Measurements from ENCODE around the gene TNIK. TPM values are rescaled to one million over a fixed set of nuclear protein-coding genes. Genes with fewer than 3 reads are reported as not detected.

The TNIK gene
- total and polyA plus RNA-seq, 3 donors from 2014 or later, result 39.3 to 99.6 (median 83.5) TPM

GRCh38 chr3:171039674-171040073 lies 420.5 kb downstream of the TNIK start:
- Histone ChIP-seq H3K27me3 (no peaks in the 10 kb centered on the region), H3K4me3 (no peak overlapping the region), H3K36me3 (ENCODE audit: low read depth, missing control alignments) (no peaks in the 10 kb centered on the region), H3K4me1 (no peaks in the 10 kb centered on the region), H3K9me3 (no peaks in the 10 kb centered on the region), H3K27ac (no peak overlapping the region)
- no peak for DNase-seq
- intact Hi-C loops (cut with DNase I; ENCODE audit: low total_unique reads), result no loop called here
- WGBS, 2 donors, result 82 to 91% methylated on average over 1 of the region's 1 CpG
- TF ChIP-seq, protein P1, sequence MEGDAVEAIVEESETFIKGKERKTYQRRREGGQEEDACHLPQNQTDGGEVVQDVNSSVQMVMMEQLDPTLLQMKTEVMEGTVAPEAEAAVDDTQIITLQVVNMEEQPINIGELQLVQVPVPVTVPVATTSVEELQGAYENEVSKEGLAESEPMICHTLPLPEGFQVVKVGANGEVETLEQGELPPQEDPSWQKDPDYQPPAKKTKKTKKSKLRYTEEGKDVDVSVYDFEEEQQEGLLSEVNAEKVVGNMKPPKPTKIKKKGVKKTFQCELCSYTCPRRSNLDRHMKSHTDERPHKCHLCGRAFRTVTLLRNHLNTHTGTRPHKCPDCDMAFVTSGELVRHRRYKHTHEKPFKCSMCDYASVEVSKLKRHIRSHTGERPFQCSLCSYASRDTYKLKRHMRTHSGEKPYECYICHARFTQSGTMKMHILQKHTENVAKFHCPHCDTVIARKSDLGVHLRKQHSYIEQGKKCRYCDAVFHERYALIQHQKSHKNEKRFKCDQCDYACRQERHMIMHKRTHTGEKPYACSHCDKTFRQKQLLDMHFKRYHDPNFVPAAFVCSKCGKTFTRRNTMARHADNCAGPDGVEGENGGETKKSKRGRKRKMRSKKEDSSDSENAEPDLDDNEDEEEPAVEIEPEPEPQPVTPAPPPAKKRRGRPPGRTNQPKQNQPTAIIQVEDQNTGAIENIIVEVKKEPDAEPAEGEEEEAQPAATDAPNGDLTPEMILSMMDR (IDR thresholded peaks at IDR 0.05), result no peak
- no peak for TF ChIP-seq POLR2A (IDR thresholded peaks at IDR 0.05)

GRCh38 chr3:171038342-171038741 lies 421.9 kb downstream of the TNIK start:
- no peak for DNase-seq
- WGBS, 2 donors, result 52 to 58% methylated on average over 1 of the region's 1 CpG
- no peak overlapping the region for H3K27ac ChIP-seq
- H3K4me3 ChIP-seq, result no peak overlapping the region
- no peaks in the 10 kb centered on the region for H3K27me3 ChIP-seq
- no peaks in the 10 kb centered on the region for H3K36me3 ChIP-seq (ENCODE audit: low read depth, missing control alignments)
- no peak for TF ChIP-seq POLR2A (IDR thresholded peaks at IDR 0.05)
- TF ChIP-seq, protein P1 (IDR thresholded peaks at IDR 0.05), result no peak
- H3K4me1 ChIP-seq, result no peaks in the 10 kb centered on the region
- intact Hi-C loops (cut with DNase I; ENCODE audit: low total_unique reads), result no loop called here
- H3K9me3 ChIP-seq, result no peaks in the 10 kb centered on the region

- TF ChIP-seq, protein P1 (IDR thresholded peaks at IDR 0.05), result no peak
- no peak for TF ChIP-seq POLR2A (IDR thresholded peaks at IDR 0.05)
- DNase-seq, result no peak
- Histone ChIP-seq H3K36me3 (ENCODE audit: low read depth, missing control alignments) (no peaks in the 10 kb centered on the region), H3K4me1 (no peaks in the 10 kb centered on the region), H3K27me3 (no peaks in the 10 kb centered on the region), H3K27ac (no peak overlapping the region), H3K4me3 (peak overlapping the region; percentile 13 to 20), H3K9me3 (no peaks in the 10 kb centered on the region)
- 29 to 30% methylated on average over 8 of the region's 8 CpGs for WGBS, 2 donors
- intact Hi-C loops (cut with DNase I; ENCODE audit: low total_unique reads), result no loop called here
Measured at GRCh38 chr3:171028779-171029232, 431.4 kb downstream of the TNIK start.

GRCh38 chr3:171028025-171028778 lies 432.0 kb downstream of the TNIK start:
- WGBS, 2 donors, result 14 to 17% methylated on average over 39 of the region's 39 CpGs
- Histone ChIP-seq H3K4me1 (no peaks in the 10 kb centered on the region), H3K4me3 (peak overlapping the region; percentile 13 to 20), H3K27me3 (no peaks in the 10 kb centered on the region), H3K27ac (no peak overlapping the region), H3K36me3 (ENCODE audit: low read depth, missing control alignments) (no peaks in the 10 kb centered on the region), H3K9me3 (no peaks in the 10 kb centered on the region)
- TF ChIP-seq POLR2A (IDR thresholded peaks at IDR 0.05), result no peak
- TF ChIP-seq, protein P1 (IDR thresholded peaks at IDR 0.05), result no peak
- intact Hi-C loops (cut with DNase I; ENCODE audit: low total_unique reads), result no loop called here
- peak; percentile 33 for DNase-seq
